BJ (cell line): Measurements from ENCODE around the gene RXRG. TPM values are rescaled to one million over a fixed set of nuclear protein-coding genes. Genes with fewer than 3 reads are reported as not detected.

ENCODE experiments used
- CTCF ChIA-PET: fragments of 350-600 bp; formaldehyde crosslinking; extraction: SDS; loops from one replicate; lab custom pipeline; 2021; ENCODE audit warnings: antibody characterized with exemption, inconsistent platforms; lab: Yijun Ruan, JAX
- POLR2A ChIA-PET: fragments of 300-600 bp; sonication (Branson Sonifier 250); formaldehyde crosslinking; extraction: SDS; loops from one replicate; lab custom pipeline; 2021; ENCODE audit warnings: antibody characterized with exemption; lab: Charles Lee
- DNase-seq: peaks from one replicate; pipeline ENCODE4 v3.0.0-alpha.2; 2011; ENCODE audit warnings: low read depth
- H3K27me3 ChIP-seq: 2 replicates; pipeline ENCODE4 v1.6.0; 2011; ENCODE audit warnings: low read length; ENCODE audit not compliant: control insufficient read depth, insufficient read depth
- H3K36me3 ChIP-seq: 2 replicates; pipeline ENCODE4 v1.5.1; 2011; ENCODE audit warnings: low read length; ENCODE audit not compliant: control insufficient read depth, insufficient read depth
- H3K4me3 ChIP-seq: 2 replicates; pipeline ENCODE4 v1.5.1; 2011; ENCODE audit warnings: low read depth, mild to moderate bottlenecking, control low read depth, low read length
- CTCF ChIP-seq: IDR thresholded peaks from 2 replicates; pipeline ENCODE4 v1.5.1; 2011; ENCODE audit warnings: low read depth, mild to moderate bottlenecking, control low read depth, inconsistent platforms, low read length, moderate library complexity; ENCODE audit not compliant: insufficient read depth
- polyA plus RNA-seq: library from polyadenylated mRNA; depleted of rRNA; stranded (reverse); fragments of >200 nt; gene quantifications from 2 replicates; pipeline ENCODE4 v1.2.3, GENCODE V29; 2011

Gene RXRG
- polyA plus RNA-seq, 1 experiment: not detected

GRCh38 chr1:165474196-165474595 lies 29.3 kb upstream of the RXRG start:
- ChIA-PET CTCF (no interaction called here), POLR2A (no interaction called here)
- DNase-seq: no peak
- no peaks in the 10 kb centered on the region for H3K36me3 ChIP-seq
- no peak for TF ChIP-seq CTCF
- H3K27me3 ChIP-seq: no peaks in the 10 kb centered on the region; the same call in 1 of the 2 replicates
- H3K4me3 ChIP-seq: no peak overlapping the region

GRCh38 chr1:165473081-165473480 lies 28.2 kb upstream of the RXRG start:
- ChIA-PET POLR2A (no interaction called here), CTCF (interaction anchor here (0.8 kb wide), 1 partner anchor 9 kb away, joined by 4 read pairs; no protein-coding TSS in a partner anchor)
- no peak for DNase-seq
- TF ChIP-seq CTCF: no peak
- Histone ChIP-seq H3K36me3 (no peaks in the 10 kb centered on the region), H3K4me3 (no peak overlapping the region), H3K27me3 (no peaks in the 10 kb centered on the region; the same call in 1 of the 2 replicates)

GRCh38 chr1:165468726-165469249 lies 23.9 kb upstream of the RXRG start:
- no peak for TF ChIP-seq CTCF
- H3K27me3 ChIP-seq: no peaks in the 10 kb centered on the region; the same call in 1 of the 2 replicates
- POLR2A ChIA-PET: no interaction called here
- H3K4me3 ChIP-seq: no peak overlapping the region
- DNase-seq: no peak
- H3K36me3 ChIP-seq: no peaks in the 10 kb centered on the region
- CTCF ChIA-PET: no interaction called here

- no peak for DNase-seq
- TF ChIP-seq CTCF: no peak
- Histone ChIP-seq H3K36me3 (no peaks in the 10 kb centered on the region), H3K4me3 (no peak overlapping the region), H3K27me3 (no peaks in the 10 kb centered on the region; the same call in 1 of the 2 replicates)
- ChIA-PET CTCF (interaction anchor here (1.0 kb wide), 1 partner anchor 101 kb away, joined by 4 read pairs; no protein-coding TSS in a partner anchor), POLR2A (no interaction called here)
Measured at GRCh38 chr1:165468253-165468652, 23.3 kb upstream of the RXRG start.

GRCh38 chr1:165467706-165468105 lies 22.8 kb upstream of the RXRG start:
- no peak for TF ChIP-seq CTCF
- CTCF ChIA-PET: interaction anchor here (1.0 kb wide), 1 partner anchor 100 kb away, joined by 4 read pairs; no protein-coding TSS in a partner anchor
- POLR2A ChIA-PET: no interaction called here
- H3K36me3 ChIP-seq: no peaks in the 10 kb centered on the region
- no peaks in the 10 kb centered on the region; the same call in 1 of the 2 replicates for H3K27me3 ChIP-seq
- DNase-seq: no peak
- H3K4me3 ChIP-seq: no peak overlapping the region
